HUES64 (cell line): ENCODE data around the gene MTA3.
"Not testable (repeated sequence)": the region's sequence is repeated elsewhere in the genome, so short reads cannot be mapped to it uniquely, and the experiment has no call there.

Experiments used
- H3K27ac ChIP-seq: 2 replicates; pipeline ENCODE4 v1.7.0; 2013; ENCODE audit warnings: low read depth, low read length, inconsistent platforms
- H3K27me3 ChIP-seq: 2 replicates; pipeline ENCODE4 v1.6.1; 2013; ENCODE audit warnings: mild to moderate bottlenecking, low read length; ENCODE audit not compliant: insufficient read depth
- H3K36me3 ChIP-seq: 2 replicates; pipeline ENCODE4 v1.6.1; 2013; ENCODE audit warnings: mild to moderate bottlenecking, low read length; ENCODE audit not compliant: insufficient read depth
- H3K4me1 ChIP-seq: 2 replicates; pipeline ENCODE4 v1.6.1; 2013; ENCODE audit warnings: mild to moderate bottlenecking, low read length, moderate library complexity; ENCODE audit not compliant: insufficient read depth
- H3K4me3 ChIP-seq: 2 replicates; pipeline ENCODE4 v1.5.1; 2013; ENCODE audit warnings: mild to moderate bottlenecking, low read length, moderate library complexity
- H3K9ac ChIP-seq: 2 replicates; pipeline ENCODE4 v1.6.1; 2013; ENCODE audit warnings: mild to moderate bottlenecking, low read depth, low read length
- H3K9me3 ChIP-seq: 2 replicates; pipeline ENCODE4 v1.6.1; 2013; ENCODE audit warnings: low read depth, low read length; ENCODE audit not compliant: insufficient read depth
- WGBS: fragments of 150-250, 120-280 bp; methylation state at CpG from one replicate; pipeline ENCODE4 v1.1.7; 2013; ENCODE audit warnings: missing lambda C conversion rate; 5-methylcytosine and 5-hydroxymethylcytosine counted together

Gene MTA3

GRCh38 chr2:42547446-42548295 lies 20.8 kb upstream of the MTA3 start:
- Histone ChIP-seq H3K27me3 (no peaks in the 10 kb centered on the region), H3K4me3 (no peak overlapping the region), H3K9me3 (no peaks in the 10 kb centered on the region), H3K9ac (no peak overlapping the region), H3K4me1 (peaks cover 36% of the 10 kb centered on the region), H3K36me3 (no peaks in the 10 kb centered on the region), H3K27ac (peak overlapping the region; percentile 89; the same call in 1 of the 2 replicates)
- whole genome bisulfite sequencing = 93% methylated on average over 26 of the region's 27 CpGs

GRCh38 chr2:42550870-42551269 lies 17.6 kb upstream of the MTA3 start:
- Histone ChIP-seq H3K9ac (no peak overlapping the region), H3K4me1 (peaks cover 33% of the 10 kb centered on the region), H3K9me3 (no peaks in the 10 kb centered on the region), H3K27ac (no peak overlapping the region), H3K27me3 (no peaks in the 10 kb centered on the region), H3K4me3 (no peak overlapping the region), H3K36me3 (no peaks in the 10 kb centered on the region)
- WGBS = 97% methylated on average over 4 of the region's 6 CpGs

- Histone ChIP-seq H3K9ac (no peak overlapping the region), H3K4me1 (peaks cover 22% of the 10 kb centered on the region), H3K27ac (peak overlapping the region; percentile 87; the same call in 1 of the 2 replicates), H3K4me3 (peak overlapping the region; percentile 20; the same call in 1 of the 2 replicates), H3K36me3 (no peaks in the 10 kb centered on the region), H3K9me3 (no peaks in the 10 kb centered on the region), H3K27me3 (no peaks in the 10 kb centered on the region)
- WGBS = no CpG with 5 or more reads among the region's 1 CpG
These were observed 14.0 kb upstream of the MTA3 start for GRCh38 chr2:42554392-42554791.

GRCh38 chr2:42556315-42556890 lies 12.0 kb upstream of the MTA3 start:
- H3K36me3 ChIP-seq = no peaks in the 10 kb centered on the region
- H3K9me3 ChIP-seq = no peaks in the 10 kb centered on the region
- H3K27ac ChIP-seq = no peak overlapping the region; the same call in 1 of the 2 replicates
- H3K27me3 ChIP-seq = no peaks in the 10 kb centered on the region
- peaks cover 22% of the 10 kb centered on the region for H3K4me1 ChIP-seq
- WGBS = 84% methylated on average over 6 of the region's 6 CpGs
- H3K9ac ChIP-seq = no peak overlapping the region
- no peak overlapping the region for H3K4me3 ChIP-seq

GRCh38 chr2:42557306-42557705 lies 11.1 kb upstream of the MTA3 start:
- 70% methylated on average over 4 of the region's 5 CpGs for WGBS
- no peaks in the 10 kb centered on the region for H3K36me3 ChIP-seq
- H3K27ac ChIP-seq = no peak overlapping the region
- no peak overlapping the region for H3K9ac ChIP-seq
- no peaks in the 10 kb centered on the region for H3K27me3 ChIP-seq
- H3K9me3 ChIP-seq = no peaks in the 10 kb centered on the region
- peaks cover 21% of the 10 kb centered on the region for H3K4me1 ChIP-seq
- no peak overlapping the region for H3K4me3 ChIP-seq

GRCh38 chr2:42558827-42559226 lies 9.6 kb upstream of the MTA3 start:
- peaks cover 20% of the 10 kb centered on the region for H3K4me1 ChIP-seq
- H3K36me3 ChIP-seq = no peaks in the 10 kb centered on the region
- H3K27ac ChIP-seq = no peak overlapping the region
- no peaks in the 10 kb centered on the region for H3K27me3 ChIP-seq
- H3K9me3 ChIP-seq = no peaks in the 10 kb centered on the region
- 95% methylated on average over 3 of the region's 3 CpGs for WGBS
- no peak overlapping the region for H3K4me3 ChIP-seq
- H3K9ac ChIP-seq = no peak overlapping the region

GRCh38 chr2:42560133-42560532 lies 8.3 kb upstream of the MTA3 start:
- H3K4me1 ChIP-seq, H3K36me3 ChIP-seq, H3K9me3 ChIP-seq, H3K27me3 ChIP-seq, H3K9ac ChIP-seq, H3K27ac ChIP-seq, H3K4me3 ChIP-seq: not testable (repeated sequence)
- 94% methylated on average over 13 of the region's 13 CpGs for WGBS

GRCh38 chr2:42560899-42561298 lies 7.5 kb upstream of the MTA3 start:
- WGBS = 94% methylated on average over 1 of the region's 1 CpG
- H3K27me3 ChIP-seq = no peaks in the 10 kb centered on the region
- no peaks in the 10 kb centered on the region for H3K36me3 ChIP-seq
- H3K27ac ChIP-seq = no peak overlapping the region
- H3K4me3 ChIP-seq = no peak overlapping the region
- H3K9ac ChIP-seq = no peak overlapping the region
- no peaks in the 10 kb centered on the region for H3K9me3 ChIP-seq
- H3K4me1 ChIP-seq = 0 out of 2 replicates have a peak, but pooled peaks cover 9% of the 10 kb centered on the region

GRCh38 chr2:42562474-42563144 lies 5.8 kb upstream of the MTA3 start:
- H3K27ac ChIP-seq = no peak overlapping the region
- no peaks in the 10 kb centered on the region for H3K9me3 ChIP-seq
- H3K9ac ChIP-seq = no peak overlapping the region
- no peaks in the 10 kb centered on the region for H3K27me3 ChIP-seq
- WGBS = 89% methylated on average over 4 of the region's 4 CpGs
- peaks cover 16% of the 10 kb centered on the region for H3K4me1 ChIP-seq
- no peak overlapping the region for H3K4me3 ChIP-seq
- H3K36me3 ChIP-seq = no peaks in the 10 kb centered on the region

GRCh38 chr2:42566025-42566424 lies 2.4 kb upstream of the MTA3 start:
- H3K27ac ChIP-seq = no peak overlapping the region
- no peaks in the 10 kb centered on the region for H3K27me3 ChIP-seq
- H3K4me1 ChIP-seq = peaks cover 31% of the 10 kb centered on the region
- 89% methylated on average over 3 of the region's 3 CpGs for WGBS
- no peak overlapping the region for H3K9ac ChIP-seq
- no peak overlapping the region for H3K4me3 ChIP-seq
- no peaks in the 10 kb centered on the region for H3K9me3 ChIP-seq
- H3K36me3 ChIP-seq = peaks cover 9% of the 10 kb centered on the region; the same call in 1 of the 2 replicates

GRCh38 chr2:42566837-42567321 lies 1.6 kb upstream of the MTA3 start:
- H3K4me1 ChIP-seq = peaks cover 31% of the 10 kb centered on the region
- no peaks in the 10 kb centered on the region for H3K27me3 ChIP-seq
- 86% methylated on average over 1 of the region's 3 CpGs for WGBS
- no peaks in the 10 kb centered on the region for H3K9me3 ChIP-seq
- H3K9ac ChIP-seq = no peak overlapping the region
- H3K27ac ChIP-seq = peak overlapping the region; percentile 34
- peaks cover 15% of the 10 kb centered on the region for H3K36me3 ChIP-seq
- H3K4me3 ChIP-seq = no peak overlapping the region
